Skin epidermis (tissue), 12 donors: ENCODE measurements around the gene FOXL3.

ENCODE experiments used
- H3K27ac ChIP-seq, 21 experiments: fragments of 200-600 bp; sonication (generic) in 11 of 21; one replicate each; pipeline ENCODE4 v1.5.0; 2020; ENCODE audit warnings: mild to moderate bottlenecking in 3 of 21, inconsistent platforms in 2 of 21, moderate library complexity in 2 of 21
- H3K4me3 ChIP-seq, 7 experiments: fragments of 200-600 bp; sonication (generic) in 2 of 7; one replicate each; pipeline ENCODE4 v1.5.0; 2020; ENCODE audit warnings: inconsistent platforms in 2 of 7, mild to moderate bottlenecking in 2 of 7, moderate library complexity in 1 of 7

The FOXL3 gene

GRCh38 chr7:298743-299142 lies 8.8 kb downstream of the FOXL3 start:
- Histone ChIP-seq H3K4me3 (no peak overlapping the region), H3K27ac (no peak overlapping the region)

GRCh38 chr7:299169-299568 lies 9.2 kb downstream of the FOXL3 start:
- Histone ChIP-seq H3K4me3 (no peak overlapping the region), H3K27ac (no peak overlapping the region)

- H3K27ac ChIP-seq = no peak overlapping the region
- no peak overlapping the region for H3K4me3 ChIP-seq
Measured at GRCh38 chr7:299628-300027, 9.7 kb downstream of the FOXL3 start.

GRCh38 chr7:300048-300447 lies 10.1 kb downstream of the FOXL3 start:
- H3K4me3 ChIP-seq = no peak overlapping the region
- no peak overlapping the region for H3K27ac ChIP-seq

- H3K27ac ChIP-seq = no peak overlapping the region
- H3K4me3 ChIP-seq = no peak overlapping the region
Measured at GRCh38 chr7:300546-301290, 10.7 kb downstream of the FOXL3 start.

GRCh38 chr7:301291-302053 lies 11.5 kb downstream of the FOXL3 start:
- H3K27ac ChIP-seq = no peak overlapping the region
- H3K4me3 ChIP-seq = no peak overlapping the region

- Histone ChIP-seq H3K27ac (no peak overlapping the region), H3K4me3 (no peak overlapping the region)
Measured at GRCh38 chr7:302054-302992, 12.4 kb downstream of the FOXL3 start.

GRCh38 chr7:303425-303824 lies 13.5 kb downstream of the FOXL3 start:
- no peak overlapping the region for H3K4me3 ChIP-seq
- H3K27ac ChIP-seq = no peak overlapping the region

- H3K27ac ChIP-seq = no peak overlapping the region
- H3K4me3 ChIP-seq = no peak overlapping the region
Measured at GRCh38 chr7:303884-304573, 14.1 kb downstream of the FOXL3 start.

- H3K4me3 ChIP-seq = no peak overlapping the region
Measured at GRCh38 chr7:304574-305409, 14.8 kb downstream of the FOXL3 start.

GRCh38 chr7:305410-306151 lies 15.6 kb downstream of the FOXL3 start:
- H3K27ac ChIP-seq = no peak overlapping the region
- no peak overlapping the region for H3K4me3 ChIP-seq

More at GRCh38 chr7:304574-305409, 14.8 kb downstream of the FOXL3 start:
- H3K27ac ChIP-seq = no peak overlapping the region

GRCh38 chr7:307970-308369 lies 18.0 kb downstream of the FOXL3 start:
- Histone ChIP-seq H3K27ac (no peak overlapping the region), H3K4me3 (no peak overlapping the region)

- Histone ChIP-seq H3K4me3 (no peak overlapping the region), H3K27ac (no peak overlapping the region)
Measured at GRCh38 chr7:309586-310228, 19.7 kb downstream of the FOXL3 start.

GRCh38 chr7:311131-311680 lies 21.2 kb downstream of the FOXL3 start:
- H3K4me3 ChIP-seq = no peak overlapping the region
- no peak overlapping the region for H3K27ac ChIP-seq

- Histone ChIP-seq H3K4me3 (no peak overlapping the region), H3K27ac (no peak overlapping the region)
Measured at GRCh38 chr7:311796-312195, 21.8 kb downstream of the FOXL3 start.

GRCh38 chr7:312424-312823 lies 22.5 kb downstream of the FOXL3 start:
- no peak overlapping the region for H3K4me3 ChIP-seq
- H3K27ac ChIP-seq = no peak overlapping the region

GRCh38 chr7:314853-315252 lies 24.9 kb downstream of the FOXL3 start:
- Histone ChIP-seq H3K4me3 (no peak overlapping the region), H3K27ac (no peak overlapping the region)
